Adrenal gland (tissue), 5 donors: Measurements from ENCODE around the gene GLIS1.

Experiments
- CTCF ChIP-seq, 6 experiments: fragments of 450-650 bp in 4 of 6; fragments of 200-600 bp in 2 of 6; sonication (generic) in 1 of 6; IDR thresholded peaks; 1 replicate in 5 of 6; 2 replicates in 1 of 6; pipeline versions ENCODE4 v1.5.1 to v1.8.0; 2016 to 2021; ENCODE audit warnings: antibody characterized with exemption in 6 of 6, mild to moderate bottlenecking in 2 of 6, moderate library complexity in 1 of 6
- POLR2A ChIP-seq, 2 donors: fragments of 450-650 bp; IDR thresholded peaks; one replicate each; pipeline ENCODE4 v1.6.1; 2017; ENCODE audit warnings: antibody characterized with exemption in 2 of 2, mild to moderate bottlenecking in 2 of 2, moderate library complexity in 1 of 2
- donor health status: DM: no; HTN: no; CAD: no.

GRCh38 chr1:53729456-53730223 is 9.3 kb downstream of the GLIS1 start:
- TF ChIP-seq CTCF (IDR thresholded peaks at IDR 0.05) (no peak), POLR2A (IDR thresholded peaks at IDR 0.05) (no peak)
